AG08396 (cell line): Measurements from ENCODE around the gene PLXNA4.

Experiments used
- DNase-seq: peaks from one replicate; pipeline ENCODE4 v3.0.0; 2012; ENCODE audit warnings: low spot score, mixed read lengths

PLXNA4 gene

DNA sequence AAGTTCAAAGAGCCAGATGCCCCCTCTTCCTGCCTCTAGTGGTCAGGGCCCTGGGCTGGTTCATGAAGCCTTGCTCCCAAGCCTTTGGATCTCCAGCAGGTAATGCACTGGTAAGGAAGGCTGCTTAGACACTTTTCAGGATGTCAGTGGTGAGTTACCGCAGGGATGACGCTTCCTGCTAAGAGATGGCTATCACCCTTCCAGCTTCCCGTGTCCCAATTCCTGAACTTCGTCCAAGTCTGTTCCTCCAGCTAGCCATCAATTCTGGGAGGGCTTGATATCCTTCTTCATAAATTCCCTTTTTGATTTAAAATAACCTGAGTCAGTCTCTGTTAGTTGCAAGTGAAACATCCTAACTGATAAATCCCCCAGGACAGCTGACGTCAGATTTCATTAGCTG is 221.2 kb downstream of the PLXNA4 start:
- no peak for DNase-seq

DNA sequence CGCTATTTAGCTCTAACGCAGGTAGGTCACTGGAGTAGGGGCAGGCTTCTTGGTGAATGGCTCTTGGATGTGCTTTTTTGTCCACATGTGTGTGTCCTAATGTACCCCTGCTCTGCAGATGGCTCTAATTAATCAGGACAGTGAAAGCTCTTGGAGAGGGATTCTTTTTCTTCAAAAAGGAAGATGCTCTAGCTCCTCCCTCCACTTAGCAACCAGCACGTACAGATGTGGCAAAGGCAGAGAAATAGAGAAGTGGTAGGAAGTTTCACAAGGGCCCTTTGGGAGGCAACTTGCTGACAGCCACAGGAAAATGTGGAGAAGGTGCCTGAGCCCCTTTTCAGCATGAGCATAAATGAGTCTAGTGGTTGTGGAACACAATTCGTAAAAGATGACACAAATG is 221.7 kb downstream of the PLXNA4 start:
- DNase-seq: no peak

DNA sequence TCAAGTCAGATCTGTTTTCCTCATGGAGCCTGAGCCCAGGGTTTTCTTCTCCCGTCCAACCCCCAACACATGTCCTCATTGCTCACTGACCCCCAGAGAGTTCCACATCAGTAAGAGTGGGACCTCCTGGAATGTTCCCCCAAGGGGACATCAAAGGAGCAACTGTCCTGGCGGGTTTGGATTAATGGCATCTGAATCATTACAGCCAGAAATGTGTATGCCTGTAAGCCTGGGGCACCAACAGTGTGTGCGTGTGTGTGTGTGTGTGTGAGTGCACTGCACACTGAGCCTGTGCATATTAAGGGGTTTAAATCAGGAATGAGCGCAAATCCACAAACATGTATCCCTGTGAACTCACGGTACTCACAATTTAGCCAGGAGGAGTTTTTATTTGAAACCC is 222.3 kb downstream of the PLXNA4 start:
- no peak for DNase-seq

DNA sequence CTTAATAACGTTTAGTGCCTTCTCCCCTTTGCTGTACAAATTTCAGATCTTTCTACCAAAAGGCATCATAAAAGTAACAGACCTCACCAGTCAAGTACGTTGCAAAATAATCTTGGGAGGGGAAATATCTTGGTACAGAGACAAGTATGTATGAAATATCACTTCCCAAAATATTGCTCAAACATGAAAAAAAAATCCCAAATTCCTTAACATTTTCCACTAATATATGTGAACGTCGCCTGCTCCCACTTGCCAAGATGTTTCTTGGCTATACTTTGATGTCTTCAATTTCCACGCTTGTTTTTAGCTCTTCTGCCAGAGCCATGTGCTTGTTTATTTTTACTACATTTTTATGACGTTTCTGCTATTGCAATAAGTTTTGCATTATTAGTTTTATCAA is 223.5 kb downstream of the PLXNA4 start:
- no peak for DNase-seq

DNA sequence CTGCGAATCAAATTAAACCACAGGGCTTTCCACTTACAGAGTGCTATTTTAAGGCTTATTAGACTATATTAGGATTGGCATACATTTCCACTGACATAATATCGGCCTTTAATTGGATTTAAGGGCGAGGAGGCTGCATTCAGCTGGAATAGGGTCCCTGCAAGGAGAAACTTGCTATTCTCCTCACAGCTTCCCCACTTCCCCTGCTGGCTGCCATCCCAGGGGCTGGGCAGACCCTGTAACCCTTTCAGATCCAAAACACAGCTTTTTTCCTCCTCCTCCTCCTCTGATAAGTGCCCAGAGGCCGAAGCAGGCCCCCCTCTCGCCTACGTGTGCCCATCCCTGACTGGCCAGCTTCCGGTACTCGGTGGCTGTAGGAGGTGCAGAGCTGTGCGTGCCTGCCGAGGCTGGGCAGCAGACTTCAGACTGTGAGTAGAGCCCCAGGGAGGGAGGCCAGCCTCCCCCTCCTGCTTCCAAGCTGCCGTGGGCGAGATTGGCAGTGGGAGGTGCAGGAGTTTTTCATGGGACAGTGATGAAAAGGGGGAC is 224.2 kb downstream of the PLXNA4 start:
- DNase-seq: peak; percentile 13

DNA sequence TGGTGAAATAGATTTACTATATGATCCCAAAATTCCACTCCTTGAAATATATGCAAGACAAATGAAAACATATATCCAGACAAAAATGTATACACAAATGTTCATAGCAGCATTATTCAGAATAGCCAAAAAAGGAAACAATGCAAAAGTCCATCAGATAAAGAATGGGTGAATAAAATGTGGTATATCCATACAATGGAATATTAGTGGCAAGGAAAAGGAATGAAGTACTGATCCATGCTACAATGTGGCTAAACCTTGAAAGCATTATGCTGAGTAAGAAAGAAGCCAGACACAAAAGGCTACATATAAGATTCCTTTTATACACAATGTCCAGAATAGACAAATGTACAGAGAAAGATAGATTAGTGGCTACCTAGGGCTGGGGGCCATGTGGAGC is 225.5 kb downstream of the PLXNA4 start:
- DNase-seq: no peak

DNA sequence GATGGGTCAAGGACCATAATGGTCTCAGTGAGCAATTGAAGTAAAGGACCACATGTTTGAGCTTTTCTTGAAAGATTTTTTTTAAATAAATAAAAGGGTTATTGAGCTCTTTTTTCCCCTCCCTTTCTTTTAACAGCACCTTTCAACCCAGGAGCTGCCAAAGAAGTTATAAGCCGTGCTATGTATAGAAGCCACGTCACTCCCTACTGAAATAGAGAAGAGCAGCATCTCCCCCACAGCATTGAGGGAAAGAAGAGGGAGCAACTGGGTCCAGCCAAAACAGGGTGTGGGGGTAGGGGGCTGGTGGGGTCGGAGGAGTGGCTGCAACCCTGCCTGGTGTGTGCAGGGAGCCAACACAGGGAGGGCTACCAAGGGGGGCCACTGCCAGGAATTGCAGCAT is 227.2 kb downstream of the PLXNA4 start:
- no peak for DNase-seq

DNA sequence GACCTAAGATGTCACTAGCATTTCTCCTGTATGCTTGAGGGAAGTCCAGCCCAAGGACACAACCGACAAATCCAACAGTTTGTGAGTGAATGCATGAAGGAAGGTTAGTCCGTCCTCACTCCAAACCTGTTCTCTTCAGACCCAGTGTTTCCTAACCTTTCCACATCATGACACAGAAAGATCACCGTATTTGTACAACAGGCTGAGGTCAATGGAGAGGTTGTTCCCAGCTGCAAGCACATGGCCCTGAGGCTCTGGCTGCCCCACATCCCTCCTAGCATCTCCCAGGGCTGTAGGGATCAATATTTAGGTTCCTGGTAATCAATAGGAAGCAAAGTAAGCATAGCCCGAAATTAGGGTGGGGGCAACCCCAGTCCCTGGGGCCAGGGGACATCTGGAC is 227.9 kb downstream of the PLXNA4 start:
- DNase-seq: no peak

DNA sequence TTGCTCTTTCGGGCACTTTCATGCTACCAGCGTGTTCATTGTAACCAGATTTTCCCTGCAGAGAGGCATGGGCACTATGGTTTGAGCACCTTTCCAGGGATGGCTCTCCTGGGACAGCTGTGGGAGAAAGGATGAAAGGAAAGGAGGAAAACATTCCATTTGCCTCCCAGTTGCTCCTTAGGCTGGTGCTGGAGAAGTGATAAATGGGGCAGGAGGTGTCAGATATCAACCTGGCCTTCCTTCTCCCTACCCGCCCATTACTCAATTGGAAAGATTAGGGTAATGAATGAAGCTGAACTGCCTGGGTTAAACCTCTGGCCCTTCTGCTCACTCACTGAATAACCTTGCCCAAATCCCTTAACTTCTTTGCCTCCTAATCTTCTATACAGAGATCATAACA is 228.4 kb downstream of the PLXNA4 start:
- DNase-seq: no peak

DNA sequence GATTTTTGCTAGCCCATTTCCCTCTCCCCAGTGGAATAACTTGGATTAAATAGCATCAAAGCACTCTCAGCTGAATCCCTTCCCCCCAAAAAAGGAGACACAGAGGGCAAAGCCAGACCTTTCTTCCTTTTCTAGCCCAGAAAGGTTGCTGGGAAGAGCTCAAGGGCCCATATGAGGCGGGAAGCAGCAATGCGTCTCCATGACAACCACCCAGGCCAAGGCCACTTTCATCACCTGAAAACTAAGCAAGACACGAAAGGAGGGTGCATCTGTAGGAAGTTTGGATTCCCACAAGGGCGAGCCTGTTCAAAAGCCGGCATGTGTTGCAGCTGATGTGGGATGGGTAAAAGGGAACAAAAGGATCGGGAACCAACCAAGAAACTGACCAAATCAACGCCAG is 229.1 kb downstream of the PLXNA4 start:
- DNase-seq: no peak

DNA sequence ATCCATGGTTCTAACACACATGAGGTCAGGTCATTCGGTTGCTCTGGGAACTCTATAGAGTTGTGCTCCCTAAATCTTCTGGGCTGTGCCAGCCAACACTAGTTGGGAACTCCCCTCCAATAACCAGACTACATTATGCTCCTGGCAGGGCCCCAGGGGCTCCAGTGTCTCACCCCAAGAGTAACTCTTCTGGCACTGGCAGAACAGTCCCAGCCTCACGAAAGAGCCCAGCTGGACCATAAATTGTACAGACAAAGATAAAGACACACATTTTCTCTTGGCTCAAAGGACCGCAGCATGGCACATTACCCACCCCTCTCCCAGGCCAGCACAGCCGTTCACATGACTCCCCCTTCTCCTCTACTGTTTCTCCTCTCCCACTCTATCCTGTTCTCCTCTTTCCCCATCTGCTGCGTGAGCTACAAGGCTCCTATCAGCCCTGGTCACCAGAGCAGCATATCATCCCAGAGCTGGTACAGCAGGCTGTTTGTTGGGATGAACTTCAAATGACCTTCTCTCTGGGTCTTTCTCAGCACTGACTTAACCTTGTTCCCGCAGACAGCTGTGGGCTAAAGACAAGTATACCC is 230.6 kb downstream of the PLXNA4 start:
- DNase-seq: no peak

DNA sequence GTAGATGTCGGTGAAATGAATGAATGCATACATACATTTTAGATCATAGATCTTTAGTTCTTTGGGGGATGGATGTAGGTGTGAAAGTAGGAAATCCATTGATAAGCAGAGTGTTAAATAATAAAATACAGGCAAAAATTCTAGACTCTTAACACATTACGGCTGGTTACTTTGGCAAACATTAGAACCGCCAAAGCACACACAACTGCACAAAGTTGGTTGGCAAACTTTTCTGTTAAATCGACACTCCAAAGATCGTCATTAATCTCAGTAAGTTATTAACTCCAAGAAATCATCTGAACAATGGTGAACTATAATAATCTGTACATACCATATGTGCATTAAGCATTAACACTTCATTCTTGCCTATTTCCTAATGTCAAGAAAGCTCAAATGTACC is 231.2 kb downstream of the PLXNA4 start:
- no peak for DNase-seq

DNA sequence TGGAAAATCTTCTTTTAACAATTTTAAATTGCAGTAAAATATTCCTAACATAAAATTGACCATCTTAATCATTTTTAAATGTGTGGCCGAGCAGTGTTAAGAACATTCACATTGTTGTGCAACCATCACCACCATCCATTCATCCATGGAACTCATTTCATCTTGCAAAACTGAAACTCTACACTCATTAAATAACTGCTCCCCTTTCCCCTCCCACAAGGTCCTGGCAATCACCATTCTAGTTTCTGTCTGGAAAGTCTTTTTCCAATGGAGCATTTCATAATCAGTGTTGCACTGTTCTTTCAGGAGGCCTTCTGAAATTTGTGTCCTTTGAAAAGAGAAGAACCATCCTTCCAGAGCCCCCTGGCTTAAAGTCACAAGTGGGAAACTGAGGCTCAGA is 233.1 kb downstream of the PLXNA4 start:
- DNase-seq: no peak

DNA sequence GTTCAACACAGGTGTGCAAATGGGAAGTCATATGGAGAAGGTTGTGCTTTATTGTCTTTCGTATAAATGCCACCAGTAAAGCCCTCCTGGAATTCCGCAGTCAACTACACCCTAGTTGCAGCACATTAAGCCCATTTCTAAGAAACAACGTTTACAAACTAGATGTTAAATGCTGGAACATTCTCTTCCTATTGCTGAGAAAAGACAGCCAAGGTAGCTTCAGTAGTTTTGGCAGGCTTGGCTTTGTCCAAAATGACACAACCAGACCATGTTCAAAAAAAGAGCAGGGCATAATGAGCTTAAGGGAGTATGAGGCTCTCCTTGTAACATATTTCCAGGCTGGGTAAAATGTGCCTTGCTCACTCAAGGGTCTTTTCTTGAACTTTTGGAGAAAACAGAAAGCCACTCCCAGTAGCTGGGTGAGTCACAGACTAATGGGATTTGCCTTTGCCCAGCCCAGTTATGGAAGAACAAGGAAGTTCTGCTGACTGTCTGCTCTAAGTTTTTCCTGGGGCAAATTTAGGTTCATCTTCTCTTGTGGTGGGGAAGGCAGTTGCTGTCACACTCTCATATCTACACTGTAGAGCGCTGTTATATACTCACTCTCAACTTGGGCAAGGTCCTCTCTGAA is 238.7 kb downstream of the PLXNA4 start:
- DNase-seq: no peak

DNA sequence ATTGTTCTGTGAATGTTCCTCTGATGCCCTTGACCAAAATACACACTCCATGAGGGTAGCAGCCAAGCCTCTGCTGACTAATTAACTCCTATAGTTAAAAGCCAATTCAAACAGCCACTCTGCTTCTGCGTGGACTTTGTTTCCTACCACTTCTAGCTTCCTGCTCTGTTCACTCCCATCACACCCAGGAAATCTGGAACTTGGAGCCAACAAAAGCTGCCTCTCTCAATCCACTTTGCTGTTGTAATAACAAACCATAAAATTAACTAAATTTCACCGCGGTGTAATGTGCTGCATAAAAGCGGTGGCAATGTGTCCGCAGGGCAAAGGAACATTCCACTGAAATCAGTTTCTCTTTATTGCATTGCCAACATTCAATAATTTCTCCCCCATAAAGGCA is 239.5 kb downstream of the PLXNA4 start:
- DNase-seq: no peak

DNA sequence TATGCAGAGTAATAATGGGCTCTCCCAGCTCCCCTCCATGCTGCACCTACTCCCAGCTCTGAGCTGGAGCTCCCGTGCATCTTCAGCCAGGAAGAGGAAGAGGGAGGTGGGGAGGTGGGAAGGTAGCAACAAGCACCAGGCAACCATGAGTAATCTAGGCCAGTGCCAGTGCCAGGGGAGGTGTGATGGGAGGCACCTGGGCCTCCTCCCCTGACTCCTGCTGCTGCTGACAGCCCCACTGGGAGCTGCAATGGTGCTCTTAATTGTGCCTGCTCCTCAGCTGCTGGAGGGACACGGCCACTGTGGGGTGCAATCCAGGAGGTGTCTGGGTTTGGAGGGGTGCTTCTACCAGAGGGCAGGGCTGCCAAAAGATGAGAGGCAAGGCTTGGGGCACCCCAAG is 243.0 kb downstream of the PLXNA4 start:
- DNase-seq: no peak

DNA sequence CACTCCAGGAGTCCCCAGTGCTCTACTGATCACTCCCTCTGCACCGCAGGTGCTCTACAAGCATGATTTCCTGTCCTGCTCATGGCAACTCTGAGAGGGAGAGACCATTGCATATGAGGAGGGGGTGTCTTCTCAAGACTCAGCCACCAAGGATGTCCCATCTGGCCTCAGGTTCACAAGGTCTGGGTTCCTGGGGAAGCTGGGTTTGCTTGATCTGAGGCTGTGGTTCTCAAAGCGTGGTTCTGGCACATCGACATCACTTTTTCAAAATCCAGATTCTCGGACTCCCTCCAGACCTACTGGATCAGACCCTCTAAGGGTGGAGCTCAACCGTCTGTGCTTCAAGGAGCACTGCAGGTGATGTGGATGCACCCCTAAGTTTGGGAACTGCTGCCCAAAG is 247.5 kb downstream of the PLXNA4 start:
- no peak for DNase-seq

DNA sequence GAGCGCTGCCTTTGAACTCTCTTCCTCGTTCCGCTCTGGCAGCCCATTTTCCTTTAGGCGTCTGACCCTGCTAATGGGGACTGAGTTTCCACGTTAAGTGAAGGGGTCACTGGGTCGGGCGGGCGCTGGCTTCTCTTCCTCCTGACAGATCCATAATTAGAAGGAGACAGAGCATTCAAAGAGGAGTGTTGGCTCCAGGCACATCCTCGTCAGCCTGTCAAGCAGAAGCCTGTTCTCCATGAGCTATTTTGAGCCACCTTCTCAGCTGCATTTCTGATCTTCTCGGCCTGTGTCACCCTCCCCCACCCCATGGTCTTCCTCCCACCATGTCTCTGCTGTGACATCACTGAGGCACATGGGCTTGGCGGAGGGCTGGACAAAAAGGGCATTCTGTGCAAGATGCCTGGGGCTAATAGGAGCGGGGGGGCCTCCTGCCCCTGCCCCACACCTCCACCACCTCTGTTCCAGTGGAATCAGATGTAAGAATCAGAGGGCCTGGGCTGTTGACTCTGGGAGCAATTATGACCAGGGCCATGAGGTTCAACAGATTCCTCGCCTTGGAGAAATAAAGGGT is 248.1 kb downstream of the PLXNA4 start:
- DNase-seq: no peak

DNA sequence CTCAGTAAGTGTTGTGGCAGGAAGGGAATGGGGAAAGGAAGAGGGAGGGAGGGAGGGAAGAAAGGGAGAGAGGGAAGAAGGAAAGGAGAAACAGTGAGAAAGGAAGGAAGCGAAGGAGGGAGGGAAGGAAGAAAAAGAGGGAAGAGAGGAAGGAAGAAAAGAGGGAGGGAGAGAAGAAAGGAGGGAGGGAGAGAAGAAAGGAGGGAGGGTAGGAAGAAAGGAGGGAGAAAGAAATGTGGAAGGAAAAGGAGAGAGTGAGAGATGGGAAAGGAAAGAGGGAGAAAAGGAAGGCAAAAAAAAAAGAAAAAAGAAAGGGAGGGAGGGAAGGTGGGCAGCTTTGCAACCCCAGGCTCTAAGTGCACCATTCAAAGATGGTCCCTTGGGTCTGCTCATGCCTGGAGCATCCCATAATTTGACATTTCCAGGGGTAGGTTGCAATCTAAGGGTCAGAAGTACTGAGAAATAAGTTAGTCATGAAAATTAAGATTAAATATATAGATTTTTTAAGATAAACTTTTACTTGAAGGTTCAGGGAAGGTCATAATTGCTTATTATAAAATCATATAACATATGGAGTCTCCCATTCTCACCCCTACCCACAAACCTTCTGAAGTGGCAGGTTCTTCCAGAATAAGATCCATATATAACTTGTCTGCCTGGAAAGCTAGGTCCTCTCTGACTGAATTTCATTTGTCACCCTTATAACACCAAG is 249.2 kb downstream of the PLXNA4 start:
- no peak for DNase-seq

DNA sequence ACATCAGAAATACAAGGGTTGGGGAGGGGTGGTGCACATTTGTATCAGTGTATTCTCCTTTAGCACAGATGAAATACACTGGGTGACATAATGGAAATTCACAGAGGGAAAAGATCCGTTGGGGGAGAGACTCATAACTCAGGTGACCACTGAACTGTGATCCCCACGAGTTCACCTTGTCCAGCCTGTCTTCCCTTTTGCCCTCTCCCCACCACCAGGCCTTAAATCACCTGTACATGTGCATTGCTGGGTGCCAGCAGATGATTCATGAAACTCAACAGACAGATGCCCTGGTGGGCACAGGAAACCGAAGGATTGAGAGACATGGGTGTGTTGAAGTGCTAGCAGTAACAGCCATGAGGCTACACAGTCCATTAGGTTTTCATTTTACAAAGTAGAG is 253.3 kb downstream of the PLXNA4 start:
- DNase-seq: no peak

DNA sequence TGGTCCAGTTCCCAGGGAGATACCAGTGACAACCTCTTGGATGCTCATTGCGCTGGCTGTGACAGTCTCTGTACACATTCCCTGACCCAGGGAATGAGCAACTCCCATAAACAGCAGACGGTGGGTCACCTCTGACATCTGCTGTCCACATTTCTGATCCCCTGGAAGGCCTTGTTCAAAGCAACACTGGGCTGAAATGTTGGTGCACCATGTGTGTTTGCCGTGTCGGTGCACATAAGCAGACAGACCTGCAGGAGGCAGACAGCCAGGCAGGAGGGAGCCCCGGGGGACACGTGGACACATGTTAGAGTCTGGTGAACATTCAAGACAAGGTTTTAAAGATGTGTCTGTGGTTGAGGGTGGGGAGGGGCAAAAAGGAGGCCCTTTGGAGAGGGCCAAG is 254.9 kb downstream of the PLXNA4 start:
- no peak for DNase-seq

DNA sequence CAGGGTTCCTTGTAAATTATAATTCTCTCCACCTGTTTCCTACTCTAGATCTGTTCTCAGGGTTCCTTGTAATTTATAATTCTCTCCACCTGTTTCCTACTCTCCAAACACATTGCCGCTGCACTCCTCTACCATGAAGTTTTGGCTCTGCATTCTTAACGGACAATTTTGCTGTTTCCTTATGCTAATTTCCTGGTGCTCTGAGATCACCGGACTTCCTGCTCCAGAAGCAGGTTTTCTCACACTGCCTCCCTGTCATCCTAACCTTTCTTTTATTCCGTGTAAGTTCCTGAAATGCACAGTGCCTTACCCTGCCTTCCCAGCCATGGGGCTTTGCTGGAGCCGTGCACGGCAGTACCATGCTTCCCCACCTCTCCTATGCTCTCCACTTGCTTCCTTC is 256.8 kb downstream of the PLXNA4 start:
- no peak for DNase-seq
